Progenitor cell of endocrine pancreas (in vitro differentiated cells): ENCODE data around the gene KRCC1. TPM values are rescaled to one million over a fixed set of nuclear protein-coding genes. Genes with fewer than 3 reads are reported as not detected.

Experiments used
- microRNA-seq: library from miRNA; unstranded; fragments of <30 nt; microRNA quantifications from one replicate; pipeline ENCODE4 v1.1.0, GENCODE V29; 2020; ENCODE audit warnings: borderline number of aligned reads; ENCODE audit not compliant: unreplicated experiment
- total RNA-seq: library from RNA; stranded (reverse); gene quantifications from 2 replicates; pipeline ENCODE4 v1.2.1, GENCODE V29; 2021

The KRCC1 gene
- total RNA-seq, 1 donor from 2014 or later, result 16.2 TPM

Small RNA genes within 50 kb of the gene (microRNA-seq; reads per million reads assigned to microRNA genes)
- not detected for gene MIR4780

Other genes with a start within 250 kb of the KRCC1 start
- 15.3 and 19.3 TPM in 2 replicates for gene RGPD2, start 230.0 kb downstream of the KRCC1 start, total RNA-seq
- 2.8 TPM in 1 of 2 replicates, not detected in the other for gene RNU2-63P, start 39.2 kb downstream of the KRCC1 start, total RNA-seq
- gene SMYD1, start 12.0 kb upstream of the KRCC1 start, total RNA-seq, result not detected in 2 replicates
- gene FABP1, start 72.3 kb upstream of the KRCC1 start, total RNA-seq, result 4.5 and 6.6 TPM in 2 replicates
- 13.1 and 14.6 TPM in 2 replicates for gene THNSL2, start 114.6 kb upstream of the KRCC1 start, total RNA-seq